IPS-20b (cell line): ENCODE results near the gene FXYD1.

Experiments
- H3K27ac ChIP-seq: one replicate; pipeline ENCODE4 v1.5.1; 2013; ENCODE audit warnings: low read length
- H3K27me3 ChIP-seq: 2 replicates; pipeline ENCODE4 v1.6.1; 2013; ENCODE audit warnings: mild to moderate bottlenecking, low read length, inconsistent platforms; ENCODE audit not compliant: insufficient read depth
- H3K36me3 ChIP-seq: 2 replicates; pipeline ENCODE4 v1.6.1; 2013; ENCODE audit warnings: low read depth, mild to moderate bottlenecking, inconsistent platforms, low read length, moderate library complexity; ENCODE audit not compliant: insufficient read depth
- H3K4me1 ChIP-seq: 2 replicates; pipeline ENCODE4 v1.6.1; 2013; ENCODE audit warnings: mild to moderate bottlenecking, control low read depth, inconsistent platforms, low read length, moderate library complexity; ENCODE audit not compliant: insufficient read depth
- H3K4me3 ChIP-seq: 2 replicates; pipeline ENCODE4 v1.5.1; 2013; ENCODE audit warnings: mild to moderate bottlenecking, low read length, inconsistent platforms
- H3K9ac ChIP-seq: 2 replicates; pipeline ENCODE4 v1.6.1; 2013; ENCODE audit warnings: low read depth, mild to moderate bottlenecking, inconsistent platforms, low read length, moderate library complexity
- H3K9me3 ChIP-seq: 2 replicates; pipeline ENCODE4 v1.6.1; 2013; ENCODE audit warnings: mild to moderate bottlenecking, low read depth, low read length, inconsistent platforms; ENCODE audit not compliant: insufficient read depth

Gene FXYD1

DNA sequence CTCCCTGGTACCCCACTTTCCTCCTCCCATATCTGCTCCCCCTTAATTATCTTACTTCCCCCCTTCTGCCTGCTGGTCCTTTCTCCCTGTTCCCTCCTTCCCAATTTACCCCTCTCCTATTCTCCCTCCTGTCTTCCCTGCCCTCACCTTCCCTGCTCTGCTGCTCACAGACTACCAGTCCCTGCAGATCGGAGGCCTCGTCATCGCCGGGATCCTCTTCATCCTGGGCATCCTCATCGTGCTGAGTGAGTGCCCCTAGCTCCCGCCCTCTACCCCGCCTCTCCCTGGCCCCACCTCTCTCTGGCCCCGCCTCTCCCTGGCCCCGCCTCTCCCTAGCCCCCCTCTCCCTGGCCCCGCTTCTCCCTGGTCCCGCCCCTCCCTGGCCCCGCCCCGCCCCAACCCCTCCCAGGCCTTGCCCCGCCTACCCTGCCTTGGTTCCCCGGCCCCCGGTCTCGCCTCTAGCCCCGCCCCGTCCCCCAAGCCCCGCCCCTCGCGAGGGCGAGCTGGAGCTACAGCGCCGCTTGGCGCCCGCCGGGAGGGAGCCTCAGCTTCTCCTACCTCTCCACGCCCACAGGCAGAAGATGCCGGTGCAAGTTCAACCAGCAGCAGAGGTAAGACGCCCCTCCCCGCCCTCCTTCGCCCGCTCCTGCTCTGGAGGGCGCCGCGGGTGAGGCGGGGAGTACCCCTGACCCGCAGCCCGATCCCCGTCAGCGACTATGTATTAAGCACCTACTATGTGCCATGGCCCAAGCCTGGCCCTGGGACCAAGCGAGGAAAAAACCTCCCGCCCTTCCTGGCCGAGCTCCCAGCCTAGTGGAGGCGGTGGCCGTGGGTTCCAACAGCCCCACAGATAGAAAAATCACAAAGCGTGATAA, 2.6 kb downstream of the FXYD1 start:
- H3K4me1 ChIP-seq, result peaks cover 13% of the 10 kb centered on the region; the same call in 1 of the 2 replicates
- H3K4me3 ChIP-seq, result peak overlapping the region; percentile 81
- peak overlapping the region; percentile 7; the same call in 1 of the 2 replicates for H3K9ac ChIP-seq

DNA sequence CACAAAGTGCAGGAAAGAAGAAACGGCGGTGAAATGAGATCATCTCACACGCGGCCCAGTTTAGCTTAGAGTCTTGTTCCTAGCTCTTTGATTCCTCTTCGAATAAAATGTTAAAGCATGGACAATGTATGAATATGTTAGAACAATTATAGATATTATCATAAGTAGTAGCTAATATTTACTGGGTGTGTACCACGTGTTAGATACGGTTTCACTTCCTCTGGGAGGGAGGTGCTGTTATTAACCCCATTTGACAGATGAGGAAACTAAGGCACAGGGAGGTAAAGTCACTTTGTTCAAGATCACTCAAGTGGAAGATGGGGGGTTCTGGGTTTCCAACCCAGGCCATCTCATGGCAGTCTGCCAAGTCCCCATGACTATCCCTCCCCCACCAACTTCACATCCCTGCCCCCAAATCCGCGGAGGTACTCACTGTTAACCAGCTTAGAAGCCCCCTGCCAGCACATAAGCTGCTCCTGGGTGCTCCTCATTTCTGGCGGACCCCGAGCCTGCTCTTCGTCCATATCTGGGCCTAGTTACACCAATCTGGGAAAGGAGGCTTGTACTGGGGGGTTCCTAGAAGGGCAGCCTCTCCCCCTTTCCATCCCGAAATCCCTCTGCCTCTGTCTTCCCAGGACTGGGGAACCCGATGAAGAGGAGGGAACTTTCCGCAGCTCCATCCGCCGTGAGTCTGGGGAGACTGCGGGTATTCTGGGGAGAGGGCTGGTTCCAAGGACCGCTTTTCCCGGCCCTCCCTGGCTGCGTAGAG, 3.4 kb downstream of the FXYD1 start:
- H3K27me3 ChIP-seq, result peaks cover 46% of the 10 kb centered on the region
- peaks cover 13% of the 10 kb centered on the region; the same call in 1 of the 2 replicates for H3K4me1 ChIP-seq
- H3K27ac ChIP-seq, result no peak overlapping the region
- H3K9me3 ChIP-seq, result no peaks in the 10 kb centered on the region
- H3K36me3 ChIP-seq, result no peaks in the 10 kb centered on the region
- H3K9ac ChIP-seq, result peak overlapping the region; percentile 53; the same call in 1 of the 2 replicates
- peak overlapping the region; percentile 81 for H3K4me3 ChIP-seq

More for the DNA sequence above, 2.6 kb downstream of the FXYD1 start:
- Histone ChIP-seq H3K27me3 (peaks cover 46% of the 10 kb centered on the region), H3K27ac (no peak overlapping the region), H3K9me3 (no peaks in the 10 kb centered on the region), H3K36me3 (no peaks in the 10 kb centered on the region)

DNA sequence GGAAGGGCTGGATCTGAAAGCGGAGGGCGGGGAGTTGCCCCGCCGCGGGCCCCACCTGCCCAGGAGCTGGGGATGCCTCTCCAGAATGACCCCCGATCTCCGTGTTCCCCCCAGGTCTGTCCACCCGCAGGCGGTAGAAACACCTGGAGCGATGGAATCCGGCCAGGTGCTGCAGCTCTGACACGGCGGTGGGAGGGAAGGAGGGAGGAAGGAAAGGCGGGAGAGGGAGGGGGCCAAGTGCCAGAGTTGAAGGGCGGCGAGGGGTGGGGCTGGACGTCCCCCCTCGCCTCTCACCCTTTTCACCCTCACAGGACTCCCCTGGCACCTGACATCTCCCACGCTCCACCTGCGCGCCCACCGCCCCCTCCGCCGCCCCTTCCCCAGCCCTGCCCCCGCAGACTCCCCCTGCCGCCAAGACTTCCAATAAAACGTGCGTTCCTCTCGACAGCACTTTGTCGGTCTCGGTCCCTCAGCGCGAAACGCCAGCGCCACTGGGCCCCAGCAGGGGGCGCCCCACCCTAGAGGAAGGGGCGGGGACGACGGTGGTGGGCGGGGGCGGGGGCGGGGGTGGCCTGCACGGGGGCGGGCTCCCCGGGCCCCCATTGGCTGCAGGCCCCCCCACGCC, 4.1 kb downstream of the FXYD1 start:
- Histone ChIP-seq H3K27ac (no peak overlapping the region), H3K4me1 (peaks cover 13% of the 10 kb centered on the region; the same call in 1 of the 2 replicates), H3K27me3 (peaks cover 46% of the 10 kb centered on the region), H3K4me3 (peak overlapping the region; percentile 81), H3K9me3 (no peaks in the 10 kb centered on the region), H3K9ac (peak overlapping the region; percentile 53; the same call in 1 of the 2 replicates), H3K36me3 (no peaks in the 10 kb centered on the region)

DNA sequence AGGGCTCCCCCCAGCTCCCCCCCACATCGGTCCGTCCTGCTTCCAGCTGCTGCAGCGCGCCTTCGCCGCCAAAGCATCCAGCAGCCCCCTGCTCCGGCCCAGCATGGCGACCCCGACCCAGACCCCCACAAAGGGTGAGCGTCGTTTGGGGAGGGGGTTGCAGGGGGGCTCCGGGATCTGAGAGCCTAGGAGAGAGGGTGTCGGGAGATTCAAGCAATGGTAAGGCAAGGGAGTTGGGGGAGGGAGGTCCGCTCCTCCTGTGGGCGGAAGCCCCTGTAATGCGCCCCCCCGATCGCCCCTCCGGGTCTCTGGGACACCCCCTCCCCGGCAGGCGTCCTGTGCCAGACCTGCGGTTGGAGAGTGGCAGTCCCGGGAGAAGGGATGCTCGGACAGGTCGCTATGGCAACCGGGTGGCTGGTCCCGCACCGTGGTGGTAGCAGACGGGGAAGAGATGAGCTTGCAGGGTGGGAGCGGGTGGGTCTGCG, 4.6 kb downstream of the FXYD1 start, which contains the start of gene FXYD7:
Gene FXYD7, plus strand, starts transcription at position 25 of the 485 bp plus-strand sequence. Its CDS starts 79 bp downstream, at position 104.
- no peak within 1 kb of the TSS for H3K27ac ChIP-seq
- H3K4me3 ChIP-seq, result peak within 1 kb of the TSS; percentile 81
- no peaks in the 10 kb centered on the region for H3K9me3 ChIP-seq
- peaks cover 46% of the 10 kb centered on the region for H3K27me3 ChIP-seq
- H3K36me3 ChIP-seq, result no peaks in the 10 kb centered on the region
- peaks cover 13% of the 10 kb centered on the region; the same call in 1 of the 2 replicates for H3K4me1 ChIP-seq
- H3K9ac ChIP-seq, result peak within 1 kb of the TSS; percentile 53; the same call in 1 of the 2 replicates

DNA sequence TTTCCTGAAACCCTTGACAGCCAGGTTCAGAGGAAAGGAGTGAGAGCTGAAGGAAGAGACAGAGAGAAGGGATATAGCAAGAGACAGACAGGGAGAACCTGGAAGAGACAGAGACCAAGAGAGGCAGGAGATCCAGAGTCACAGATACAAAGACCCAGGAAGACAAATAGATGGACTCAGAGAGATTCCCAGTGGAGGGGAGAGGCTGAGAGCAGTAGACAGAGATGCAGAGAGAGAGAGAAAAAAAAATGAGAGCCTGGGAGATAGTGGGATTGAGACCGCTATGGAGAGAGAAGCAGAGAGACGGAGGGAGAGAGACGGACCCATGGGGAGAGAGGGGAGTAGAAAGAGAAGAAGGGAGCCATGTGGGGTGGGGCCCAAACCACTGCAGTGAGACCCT, 5.2 kb downstream of the FXYD1 start:
- Histone ChIP-seq H3K27me3 (peaks cover 46% of the 10 kb centered on the region), H3K4me1 (peaks cover 13% of the 10 kb centered on the region; the same call in 1 of the 2 replicates), H3K36me3 (no peaks in the 10 kb centered on the region), H3K27ac (no peak overlapping the region), H3K4me3 (peak overlapping the region; percentile 60), H3K9me3 (no peaks in the 10 kb centered on the region), H3K9ac (no peak overlapping the region)

DNA sequence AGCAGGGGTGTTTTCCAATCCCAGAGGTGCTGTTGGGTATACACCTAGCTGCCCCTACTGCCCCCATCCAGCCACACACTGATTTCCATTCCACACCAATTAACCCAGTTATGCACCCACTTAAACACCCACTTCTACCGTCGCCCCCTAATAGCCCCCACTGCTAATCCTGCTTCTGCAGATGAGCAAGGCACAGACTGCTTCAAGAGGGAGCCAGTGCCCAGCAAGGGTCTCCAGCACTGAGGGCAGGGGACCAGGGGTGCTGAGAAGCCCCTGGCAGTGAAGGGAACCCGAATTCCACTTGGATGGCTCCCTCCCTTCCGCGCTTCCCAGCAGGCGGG, 5.6 kb downstream of the FXYD1 start:
- peaks cover 46% of the 10 kb centered on the region for H3K27me3 ChIP-seq
- no peaks in the 10 kb centered on the region for H3K36me3 ChIP-seq
- H3K4me3 ChIP-seq, result peak overlapping the region; percentile 60
- no peak overlapping the region for H3K9ac ChIP-seq
- H3K4me1 ChIP-seq, result peaks cover 13% of the 10 kb centered on the region; the same call in 1 of the 2 replicates
- H3K9me3 ChIP-seq, result no peaks in the 10 kb centered on the region
- no peak overlapping the region for H3K27ac ChIP-seq

DNA sequence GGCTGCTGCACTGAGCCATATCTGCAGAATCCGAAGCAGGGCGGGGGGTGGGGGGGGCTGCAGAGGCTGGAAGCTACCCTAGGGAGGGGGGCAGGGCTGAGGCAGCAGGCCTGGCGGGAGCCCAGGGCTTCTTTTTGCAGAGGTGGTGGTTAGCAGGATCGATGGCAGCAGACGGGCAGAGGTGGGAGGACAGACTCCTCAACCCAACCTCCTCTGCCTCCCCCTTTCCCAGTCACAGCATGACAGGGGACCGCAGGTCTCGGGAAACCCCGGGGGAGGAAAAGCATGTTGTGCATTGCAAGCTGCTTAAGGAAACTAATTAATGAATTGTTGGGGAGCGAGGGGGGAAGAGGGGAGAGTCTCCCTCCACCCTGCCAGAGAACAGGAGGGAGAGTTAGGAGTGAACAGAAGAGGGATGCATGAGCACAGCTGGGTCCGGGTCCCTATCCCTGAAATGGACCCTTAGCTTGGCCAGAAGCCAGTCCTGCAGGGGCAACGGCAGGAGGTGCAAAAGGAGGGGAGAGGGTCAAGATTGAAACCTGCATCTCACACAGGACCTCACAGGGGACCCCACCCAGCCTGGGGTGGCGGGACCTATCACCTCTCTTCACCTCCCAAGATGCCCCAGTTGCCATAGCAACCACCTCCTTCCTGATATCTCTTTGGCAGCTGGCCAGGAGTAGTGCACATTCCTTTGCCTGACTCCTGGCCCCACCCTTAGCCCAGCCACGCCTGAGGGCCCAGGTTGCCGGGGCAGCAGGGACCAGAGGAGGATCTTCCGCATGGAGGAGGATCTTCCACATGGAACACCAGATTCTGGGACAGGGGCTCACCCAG, 6.2 kb downstream of the FXYD1 start:
- Histone ChIP-seq H3K27ac (no peak overlapping the region), H3K9ac (no peak overlapping the region), H3K4me1 (peaks cover 13% of the 10 kb centered on the region; the same call in 1 of the 2 replicates), H3K27me3 (peaks cover 44% of the 10 kb centered on the region), H3K36me3 (no peaks in the 10 kb centered on the region), H3K9me3 (no peaks in the 10 kb centered on the region), H3K4me3 (peak overlapping the region; percentile 60; the same call in 1 of the 2 replicates)

DNA sequence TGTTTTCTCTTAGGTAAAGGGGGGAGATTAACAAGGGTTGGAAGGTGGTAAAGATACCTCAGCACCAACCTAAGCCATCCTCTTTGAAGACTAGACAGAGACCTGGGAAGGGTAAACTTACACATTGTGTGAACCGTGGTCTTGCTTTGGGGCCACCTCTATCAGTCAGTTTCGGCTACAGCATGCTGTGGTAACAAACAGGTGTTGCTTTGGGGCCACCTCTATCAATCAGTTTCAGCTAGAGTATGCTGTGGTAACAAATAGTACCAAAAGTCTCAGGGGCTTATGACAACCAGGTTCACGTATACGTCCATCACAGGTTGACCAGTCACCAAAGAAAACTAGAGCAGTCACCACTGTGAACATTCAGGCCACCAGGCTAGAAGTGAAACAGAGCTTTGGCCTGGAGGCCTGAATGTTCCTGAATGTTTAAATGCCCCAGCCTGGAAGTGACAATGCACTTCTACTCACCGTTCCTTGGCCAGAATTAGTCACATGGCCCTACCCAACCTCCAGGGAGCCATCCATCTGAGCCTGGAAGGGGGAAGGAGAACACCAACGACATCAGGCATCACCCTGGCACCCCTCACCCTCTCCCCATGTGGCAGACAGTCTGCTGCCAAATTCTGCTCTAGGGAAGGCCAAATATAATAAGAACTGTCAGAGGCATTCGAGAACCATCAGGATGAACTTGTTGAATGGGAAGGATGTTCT, 8.3 kb downstream of the FXYD1 start:
- Histone ChIP-seq H3K9ac (no peak overlapping the region), H3K36me3 (no peaks in the 10 kb centered on the region), H3K4me3 (no peak overlapping the region), H3K9me3 (no peaks in the 10 kb centered on the region), H3K27ac (no peak overlapping the region), H3K27me3 (peaks cover 28% of the 10 kb centered on the region), H3K4me1 (peaks cover 20% of the 10 kb centered on the region; the same call in 1 of the 2 replicates)

DNA sequence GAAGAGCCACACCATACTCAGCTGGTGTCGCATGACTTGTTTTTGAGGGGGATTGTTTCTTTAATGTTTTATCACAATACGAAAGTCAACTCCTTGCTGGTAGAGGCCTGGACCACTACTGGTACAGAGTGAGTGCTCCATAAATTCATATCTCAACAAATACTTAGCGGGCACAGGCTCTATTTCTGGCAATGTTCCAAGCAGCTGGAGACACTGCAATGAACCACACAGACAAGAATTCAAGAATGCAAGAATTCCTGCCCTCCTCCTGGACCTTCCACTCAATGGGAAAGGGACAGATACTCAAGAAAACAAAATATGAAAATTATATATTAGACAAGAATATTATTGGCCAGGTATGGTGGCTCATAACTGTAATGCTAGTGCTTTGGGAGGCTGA, 10.8 kb downstream of the FXYD1 start:
- Histone ChIP-seq H3K36me3 (no peaks in the 10 kb centered on the region), H3K9ac (no peak overlapping the region), H3K9me3 (no peaks in the 10 kb centered on the region), H3K27ac (no peak overlapping the region), H3K4me3 (no peak overlapping the region), H3K27me3 (peaks cover 22% of the 10 kb centered on the region), H3K4me1 (peaks cover 16% of the 10 kb centered on the region; the same call in 1 of the 2 replicates)

DNA sequence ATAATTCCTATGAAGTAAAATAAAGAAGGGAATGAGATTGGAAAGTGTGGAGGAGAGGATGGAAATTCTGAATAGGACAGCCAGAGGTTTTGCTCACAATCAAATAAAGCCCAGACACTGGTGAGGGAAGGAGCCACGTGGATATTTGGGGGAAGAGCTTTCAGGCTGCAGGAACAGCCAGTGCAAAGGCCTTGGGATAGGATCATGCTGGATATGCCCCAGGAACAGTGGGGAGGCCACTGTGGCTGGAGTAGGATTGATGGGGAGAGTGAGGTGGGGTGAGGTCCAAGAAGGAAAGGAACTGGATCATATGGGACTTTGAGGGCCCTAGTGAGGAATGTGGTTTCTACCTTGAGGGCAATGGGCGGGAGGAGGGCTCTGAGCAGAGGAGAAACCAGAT, 11.8 kb downstream of the FXYD1 start:
- H3K9me3 ChIP-seq, result no peaks in the 10 kb centered on the region
- peaks cover 25% of the 10 kb centered on the region for H3K27me3 ChIP-seq
- H3K9ac ChIP-seq, result no peak overlapping the region
- peaks cover 10% of the 10 kb centered on the region; the same call in 1 of the 2 replicates for H3K4me1 ChIP-seq
- no peak overlapping the region for H3K4me3 ChIP-seq
- H3K27ac ChIP-seq, result no peak overlapping the region
- no peaks in the 10 kb centered on the region for H3K36me3 ChIP-seq
